Measurements from ENCODE around the gene DYNC1LI1. TPM values are rescaled to one million over a fixed set of nuclear protein-coding genes. Genes with fewer than 3 reads are reported as not detected.
"Not testable (repeated sequence)": the region's sequence is repeated elsewhere in the genome, so short reads cannot be mapped to it uniquely, and the experiment has no call there.

The DYNC1LI1 gene
- total RNA-seq, 4 donors from 2014 or later: 21.3 to 30.0 (median 26.3) TPM

- TF ChIP-seq CTCF (IDR thresholded peaks at IDR 0.05): no peak
- DNase-seq (ENCODE audit: low spot score): no peak
- no peak for ATAC-seq (ENCODE audit: low FRiP score)
Measured at GRCh38 chr3:32591186-32591585, 20.5 kb upstream of the DYNC1LI1 start.

GRCh38 chr3:32586356-32586755 is 15.7 kb upstream of the DYNC1LI1 start:
- DNase-seq (ENCODE audit: low spot score): no peak
- no peak for TF ChIP-seq CTCF (IDR thresholded peaks at IDR 0.05)
- ATAC-seq (ENCODE audit: low FRiP score): no peak

- ATAC-seq (ENCODE audit: low FRiP score) (no peak), DNase-seq (ENCODE audit: low spot score) (no peak)
Measured at GRCh38 chr3:32584660-32585059, 14.0 kb upstream of the DYNC1LI1 start.

GRCh38 chr3:32583708-32584107 is 13.1 kb upstream of the DYNC1LI1 start:
- no peak for TF ChIP-seq CTCF (IDR thresholded peaks at IDR 0.05)
- DNase-seq (ENCODE audit: low spot score) (no peak), ATAC-seq (ENCODE audit: low FRiP score) (no peak)

More at GRCh38 chr3:32584660-32585059, 14.0 kb upstream of the DYNC1LI1 start:
- TF ChIP-seq CTCF (IDR thresholded peaks at IDR 0.05): no peak

GRCh38 chr3:32578669-32579068 is 8.0 kb upstream of the DYNC1LI1 start:
- not testable (repeated sequence) for DNase-seq (ENCODE audit: low spot score); ATAC-seq (ENCODE audit: low FRiP score)

GRCh38 chr3:32577581-32578556 is 7.2 kb upstream of the DYNC1LI1 start:
- TF ChIP-seq CTCF (IDR thresholded peaks at IDR 0.05): no peak
- DNase-seq (ENCODE audit: low spot score) (no peak), ATAC-seq (ENCODE audit: low FRiP score) (no peak)

GRCh38 chr3:32577174-32577573 is 6.5 kb upstream of the DYNC1LI1 start:
- TF ChIP-seq CTCF (IDR thresholded peaks at IDR 0.05): no peak
- DNase-seq (ENCODE audit: low spot score) (no peak), ATAC-seq (ENCODE audit: low FRiP score) (no peak)

Measured in omental fat pad (tissue), 4 donors.